ENCODE measurements around the gene PIGU. TPM values are rescaled to one million over a fixed set of nuclear protein-coding genes. Genes with fewer than 3 reads are reported as not detected.
"Not testable (repeated sequence)": the region's sequence is repeated elsewhere in the genome, so short reads cannot be mapped to it uniquely, and the experiment has no call there.

Gene PIGU, protein sequence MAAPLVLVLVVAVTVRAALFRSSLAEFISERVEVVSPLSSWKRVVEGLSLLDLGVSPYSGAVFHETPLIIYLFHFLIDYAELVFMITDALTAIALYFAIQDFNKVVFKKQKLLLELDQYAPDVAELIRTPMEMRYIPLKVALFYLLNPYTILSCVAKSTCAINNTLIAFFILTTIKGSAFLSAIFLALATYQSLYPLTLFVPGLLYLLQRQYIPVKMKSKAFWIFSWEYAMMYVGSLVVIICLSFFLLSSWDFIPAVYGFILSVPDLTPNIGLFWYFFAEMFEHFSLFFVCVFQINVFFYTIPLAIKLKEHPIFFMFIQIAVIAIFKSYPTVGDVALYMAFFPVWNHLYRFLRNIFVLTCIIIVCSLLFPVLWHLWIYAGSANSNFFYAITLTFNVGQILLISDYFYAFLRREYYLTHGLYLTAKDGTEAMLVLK
- total RNA-seq (9.7 TPM), polyA plus RNA-seq (10 to 100 TPM; 33.9 to 44.6 (median 40.1) TPM)

DNA sequence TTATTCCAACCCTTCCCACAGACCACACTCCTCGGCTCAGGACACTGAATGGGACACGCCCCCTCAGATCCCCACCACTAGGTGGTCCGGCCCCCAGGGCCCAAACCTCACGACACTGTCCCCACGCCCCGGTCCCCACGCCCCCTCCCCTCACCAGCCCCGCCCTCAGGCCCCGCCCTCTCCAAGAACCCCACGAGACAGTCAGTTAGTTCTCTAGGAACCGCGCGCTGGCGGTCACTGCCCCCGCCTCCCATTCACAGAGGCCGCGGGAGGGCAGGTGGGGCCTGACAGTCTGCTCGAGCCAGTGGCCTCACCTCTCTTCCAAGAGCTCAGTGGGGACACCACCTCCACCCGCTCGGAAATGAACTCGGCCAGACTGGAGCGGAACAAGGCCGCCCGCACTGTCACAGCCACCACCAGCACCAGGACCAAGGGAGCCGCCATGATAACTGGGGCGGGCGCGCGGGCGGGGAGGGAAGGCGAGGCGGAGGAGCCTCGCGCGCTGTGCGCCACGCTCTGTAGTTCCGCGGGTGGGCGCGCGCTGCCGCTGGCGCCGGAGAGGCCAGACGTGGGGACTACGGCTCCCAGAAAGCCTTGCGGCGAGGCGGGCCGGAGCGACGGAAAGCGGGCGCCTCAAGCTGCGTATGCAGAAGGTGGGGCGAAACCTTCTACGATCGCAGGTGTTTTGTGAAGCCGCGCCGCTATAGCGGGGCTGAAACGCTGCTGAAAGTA lies at the start of gene PIGU:
TSS of gene PIGU (minus strand) at position 451 of the 732 bp plus-strand sequence. CDS start at position 444, 7 bp downstream.
- H3K36me3 Mint-ChIP-seq: peaks cover 7% of the 10 kb centered on the region
- Histone ChIP-seq H3K4me3 (ENCODE audit: low read depth, low read length) (peak within 1 kb of the TSS; percentile 83), H3K36me3 (ENCODE audit: control insufficient read depth, insufficient read depth, low read length) (no peaks in the 10 kb centered on the region), H3K9me3 (ENCODE audit: control insufficient read depth in 2 of 2, low read length in 2 of 2) (no peaks in the 10 kb centered on the region), H3K27me3 (ENCODE audit: control insufficient read depth, insufficient read depth, low read length) (no peaks in the 10 kb centered on the region), H3K27ac (ENCODE audit: insufficient read depth, low read length, poor library complexity, severe bottlenecking) (peak within 1 kb of the TSS; percentile 85), H3K4me1 (ENCODE audit: control insufficient read depth, insufficient read depth, low read length, poor library complexity, severe bottlenecking) (peaks cover 12% of the 10 kb centered on the region)
- DNase-seq (peak; percentile 93 to 99 (median 96)), ATAC-seq (ENCODE audit: low read depth in 2 of 2) (peak; percentile 99)
- H3K27ac Mint-ChIP-seq: peak within 1 kb of the TSS; percentile 95 to 98 (median 98)
- no peaks in the 10 kb centered on the region for H3K9me3 Mint-ChIP-seq
- no peaks in the 10 kb centered on the region for H3K27me3 Mint-ChIP-seq
- peaks cover 6 to 28% (median 17%) of the 10 kb centered on the region in 4 donors for H3K4me1 Mint-ChIP-seq
- H3K4me3 Mint-ChIP-seq: peak within 1 kb of the TSS; percentile 96 to 98 (median 97)

DNA sequence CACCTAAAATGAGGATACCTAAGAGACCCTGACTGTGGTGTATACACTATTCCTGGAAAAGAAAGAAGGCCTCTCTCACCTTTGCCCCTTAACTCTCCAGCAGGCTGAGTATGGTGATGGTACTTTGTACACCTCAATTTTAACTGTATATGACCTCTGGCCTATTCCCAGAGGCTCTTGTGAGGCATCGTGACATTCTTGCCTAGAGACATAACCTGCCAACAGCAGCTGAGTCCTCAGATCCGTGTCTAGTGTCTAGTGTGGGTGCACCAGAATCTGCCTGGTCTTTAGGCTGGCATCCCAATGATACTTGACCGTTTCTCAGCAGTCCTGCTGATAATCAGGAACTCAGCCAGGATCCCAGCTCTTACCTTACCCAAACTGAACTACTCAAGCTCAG lies 47.3 kb upstream of the PIGU start:
- Mint-ChIP-seq H3K4me1 (peaks cover 0 to 14% (median 0%) of the 10 kb centered on the region in 4 donors), H3K27ac (no peak overlapping the region), H3K4me3 (no peak overlapping the region), H3K36me3 (peaks cover 27% of the 10 kb centered on the region), H3K27me3 (peaks cover 4% of the 10 kb centered on the region), H3K9me3 (no peaks in the 10 kb centered on the region)
- DNase-seq: no peak
- Histone ChIP-seq H3K36me3 (ENCODE audit: control insufficient read depth, insufficient read depth, low read length) (peaks cover 57% of the 10 kb centered on the region), H3K4me3 (ENCODE audit: low read depth, low read length) (no peak overlapping the region), H3K9me3 (ENCODE audit: control insufficient read depth in 2 of 2, low read length in 2 of 2) (no peaks in the 10 kb centered on the region), H3K27me3 (ENCODE audit: control insufficient read depth, insufficient read depth, low read length) (no peaks in the 10 kb centered on the region), H3K4me1 (ENCODE audit: control insufficient read depth, insufficient read depth, low read length, poor library complexity, severe bottlenecking) (no peaks in the 10 kb centered on the region), H3K27ac (ENCODE audit: insufficient read depth, low read length, poor library complexity, severe bottlenecking) (no peak overlapping the region)
- ATAC-seq (ENCODE audit: low read depth in 2 of 2): no peak

DNA sequence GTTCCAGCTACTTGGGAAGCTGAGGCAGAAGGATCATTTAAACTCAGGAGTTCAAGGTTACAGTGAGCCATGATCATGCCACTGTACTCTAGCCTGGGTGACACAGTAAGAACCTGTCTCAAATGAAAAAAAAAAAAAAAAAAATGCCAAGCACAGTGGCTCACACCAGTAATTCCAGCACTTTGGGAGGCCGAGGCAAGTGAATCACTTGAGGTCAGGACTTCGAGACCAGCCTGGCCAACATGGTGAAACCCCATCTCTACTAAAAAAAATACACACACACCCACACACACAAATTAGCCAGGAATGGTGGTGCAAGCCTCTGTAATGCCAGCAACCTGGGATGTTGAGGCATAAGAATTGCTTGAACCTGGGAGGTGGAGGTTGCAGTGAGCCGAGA lies 45.7 kb upstream of the PIGU start:
- H3K36me3 ChIP-seq (ENCODE audit: control insufficient read depth, insufficient read depth, low read length): peaks cover 56% of the 10 kb centered on the region
- H3K27me3 Mint-ChIP-seq; H3K4me3 ChIP-seq (ENCODE audit: low read depth, low read length); H3K27me3 ChIP-seq (ENCODE audit: control insufficient read depth, insufficient read depth, low read length); H3K27ac ChIP-seq (ENCODE audit: insufficient read depth, low read length, poor library complexity, severe bottlenecking); ATAC-seq (ENCODE audit: low read depth in 2 of 2); H3K9me3 ChIP-seq (ENCODE audit: control insufficient read depth in 2 of 2, low read length in 2 of 2); H3K27ac Mint-ChIP-seq; H3K4me3 Mint-ChIP-seq; DNase-seq; H3K9me3 Mint-ChIP-seq; H3K4me1 ChIP-seq (ENCODE audit: control insufficient read depth, insufficient read depth, low read length, poor library complexity, severe bottlenecking): not testable (repeated sequence)
- Mint-ChIP-seq H3K4me1 (peaks cover 0 to 19% (median 3%) of the 10 kb centered on the region in 4 donors), H3K36me3 (peaks cover 27% of the 10 kb centered on the region)

DNA sequence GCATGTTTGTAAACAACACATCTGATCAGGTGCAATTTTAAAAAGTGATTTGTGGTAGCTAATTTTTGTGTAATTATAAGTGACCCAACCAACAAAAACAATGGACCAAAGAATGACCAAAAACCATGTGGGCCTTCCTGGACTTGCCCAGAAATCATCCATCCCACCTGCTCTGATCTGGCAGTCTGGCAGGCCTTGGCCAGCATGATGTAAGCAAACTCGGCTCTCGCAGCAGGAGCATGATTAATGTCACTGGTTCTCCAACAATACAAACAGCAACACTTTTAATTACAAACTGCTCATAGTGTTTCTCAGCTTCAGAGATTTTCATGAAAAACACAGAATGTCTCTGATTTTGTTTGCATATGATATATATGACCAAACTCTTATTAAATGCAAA lies 43.4 kb upstream of the PIGU start:
- Histone ChIP-seq H3K4me3 (ENCODE audit: low read depth, low read length) (no peak overlapping the region), H3K4me1 (ENCODE audit: control insufficient read depth, insufficient read depth, low read length, poor library complexity, severe bottlenecking) (no peaks in the 10 kb centered on the region), H3K36me3 (ENCODE audit: control insufficient read depth, insufficient read depth, low read length) (peaks cover 33% of the 10 kb centered on the region), H3K9me3 (ENCODE audit: control insufficient read depth in 2 of 2, low read length in 2 of 2) (no peaks in the 10 kb centered on the region), H3K27me3 (ENCODE audit: control insufficient read depth, insufficient read depth, low read length) (no peaks in the 10 kb centered on the region), H3K27ac (ENCODE audit: insufficient read depth, low read length, poor library complexity, severe bottlenecking) (no peak overlapping the region)
- no peak overlapping the region for H3K27ac Mint-ChIP-seq
- no peak for ATAC-seq (ENCODE audit: low read depth in 2 of 2)
- peaks cover 11% of the 10 kb centered on the region for H3K36me3 Mint-ChIP-seq
- no peak overlapping the region for H3K4me3 Mint-ChIP-seq
- H3K9me3 Mint-ChIP-seq: no peaks in the 10 kb centered on the region
- DNase-seq: no peak
- H3K4me1 Mint-ChIP-seq: peaks cover 0 to 19% (median 3%) of the 10 kb centered on the region in 4 donors
- peaks cover 4% of the 10 kb centered on the region for H3K27me3 Mint-ChIP-seq

DNA sequence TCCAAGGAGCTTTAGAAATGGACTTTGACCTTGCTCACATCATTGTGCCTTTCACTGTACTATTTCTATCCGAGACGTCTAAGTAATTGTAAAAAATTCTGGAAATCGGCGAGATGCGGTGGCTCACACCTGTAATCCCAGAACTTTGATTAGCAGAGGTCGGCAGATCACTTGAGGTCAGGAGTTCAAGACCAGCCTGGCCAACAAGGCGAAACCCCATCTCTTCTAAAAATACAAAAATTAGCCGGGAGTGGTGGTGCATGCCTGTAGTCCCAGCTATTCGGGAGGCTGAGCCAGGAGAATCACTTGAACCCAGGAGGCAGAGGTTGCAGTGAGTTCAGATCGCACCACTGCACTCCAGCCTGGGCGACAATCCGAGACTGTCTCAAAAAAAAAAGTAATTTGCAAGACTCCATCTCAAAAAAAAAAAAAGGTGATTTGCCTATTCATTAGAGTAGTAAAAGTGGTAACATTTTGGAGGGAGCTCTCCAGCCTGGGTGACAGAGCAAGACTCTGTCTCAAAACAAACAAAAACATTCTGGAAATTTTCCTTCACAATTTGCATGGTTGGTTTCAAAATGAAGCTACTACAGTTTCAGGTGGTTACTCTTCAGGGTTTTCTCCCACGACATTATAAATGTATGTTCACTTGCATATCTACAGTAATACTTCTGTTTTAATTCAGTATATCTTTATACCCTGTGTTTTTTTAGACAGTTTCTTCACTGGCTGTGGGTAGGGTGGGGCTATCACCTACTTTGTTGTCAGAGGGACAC lies 42.5 kb upstream of the PIGU start:
- not testable (repeated sequence) for H3K4me1 ChIP-seq (ENCODE audit: control insufficient read depth, insufficient read depth, low read length, poor library complexity, severe bottlenecking); H3K9me3 ChIP-seq (ENCODE audit: control insufficient read depth in 2 of 2, low read length in 2 of 2); H3K27ac Mint-ChIP-seq; H3K4me3 Mint-ChIP-seq; H3K27me3 Mint-ChIP-seq; DNase-seq; ATAC-seq (ENCODE audit: low read depth in 2 of 2); H3K4me3 ChIP-seq (ENCODE audit: low read depth, low read length); H3K9me3 Mint-ChIP-seq; H3K27me3 ChIP-seq (ENCODE audit: control insufficient read depth, insufficient read depth, low read length); H3K27ac ChIP-seq (ENCODE audit: insufficient read depth, low read length, poor library complexity, severe bottlenecking)
- H3K4me1 Mint-ChIP-seq: peaks cover 0 to 19% (median 3%) of the 10 kb centered on the region in 4 donors
- H3K36me3 Mint-ChIP-seq: peaks cover 11% of the 10 kb centered on the region
- peaks cover 26% of the 10 kb centered on the region for H3K36me3 ChIP-seq (ENCODE audit: control insufficient read depth, insufficient read depth, low read length)

DNA sequence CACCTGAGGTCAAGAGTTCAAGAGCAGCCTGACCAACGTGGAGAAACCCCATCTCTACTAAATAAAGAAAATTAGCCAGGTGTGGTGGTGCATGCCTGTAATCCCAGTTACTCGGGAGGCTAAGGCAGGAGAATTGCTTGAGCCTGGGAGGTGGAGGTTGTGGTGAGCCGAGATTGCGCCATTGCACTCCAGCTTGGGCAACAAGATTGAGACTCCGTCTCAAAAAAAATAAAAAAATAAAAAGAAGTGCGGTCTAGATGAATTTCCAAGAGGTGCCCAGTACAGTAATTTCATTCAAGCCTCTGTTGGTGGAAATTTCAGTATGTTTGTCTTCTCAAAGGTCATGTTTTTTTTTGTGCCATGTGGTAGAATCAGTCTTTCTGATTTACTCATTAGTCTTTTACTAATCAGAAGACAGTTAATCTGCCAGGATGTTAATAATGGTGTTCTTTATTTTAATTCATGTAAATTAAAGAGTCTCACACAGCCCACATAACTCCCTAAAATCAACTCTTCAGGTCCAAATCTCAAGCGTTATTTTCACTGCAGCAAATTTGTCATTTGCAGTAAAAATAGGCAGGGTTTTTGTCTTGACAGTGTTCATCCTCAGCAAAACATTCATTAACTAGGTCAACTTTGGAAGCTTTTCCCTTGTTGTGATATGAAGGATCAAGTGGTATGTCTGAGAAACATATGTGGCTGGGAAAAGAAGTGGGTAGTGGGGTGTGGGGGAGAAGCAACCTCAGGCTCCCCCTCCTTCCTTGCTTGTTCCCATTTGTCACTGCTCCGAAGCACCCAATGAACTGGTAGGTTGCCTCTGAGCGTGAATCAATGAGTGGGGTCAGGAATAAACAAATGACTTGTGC lies 40.6 kb upstream of the PIGU start:
- H3K27ac ChIP-seq (ENCODE audit: insufficient read depth, low read length, poor library complexity, severe bottlenecking): no peak overlapping the region
- H3K27me3 Mint-ChIP-seq: no peaks in the 10 kb centered on the region
- H3K9me3 Mint-ChIP-seq: no peaks in the 10 kb centered on the region

DNA sequence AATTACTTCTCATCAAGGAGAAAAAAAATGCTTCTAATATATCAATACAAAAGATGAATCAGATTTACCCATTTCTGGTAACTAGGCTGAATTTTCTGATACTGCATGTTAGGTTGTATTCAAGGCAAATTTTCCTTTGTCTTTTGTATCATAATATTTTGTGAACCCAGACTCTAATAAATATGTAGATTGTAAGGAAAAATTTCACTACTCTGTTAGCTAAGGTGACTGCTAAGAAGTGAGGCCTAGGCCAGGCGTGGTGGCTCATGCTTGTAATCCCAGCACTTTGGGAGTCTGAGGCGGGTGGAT lies 40.0 kb upstream of the PIGU start:
- Mint-ChIP-seq H3K9me3 (no peaks in the 10 kb centered on the region), H3K27ac (peak overlapping the region in 1 of 3 donors; percentile 65), H3K36me3 (peaks cover 12% of the 10 kb centered on the region), H3K4me1 (peaks cover 0 to 19% (median 6%) of the 10 kb centered on the region in 4 donors), H3K4me3 (no peak overlapping the region), H3K27me3 (no peaks in the 10 kb centered on the region)
- Histone ChIP-seq H3K27me3 (ENCODE audit: control insufficient read depth, insufficient read depth, low read length) (no peaks in the 10 kb centered on the region), H3K9me3 (ENCODE audit: control insufficient read depth in 2 of 2, low read length in 2 of 2) (no peaks in the 10 kb centered on the region), H3K4me3 (ENCODE audit: low read depth, low read length) (no peak overlapping the region), H3K27ac (ENCODE audit: insufficient read depth, low read length, poor library complexity, severe bottlenecking) (no peak overlapping the region), H3K36me3 (ENCODE audit: control insufficient read depth, insufficient read depth, low read length) (peaks cover 13% of the 10 kb centered on the region), H3K4me1 (ENCODE audit: control insufficient read depth, insufficient read depth, low read length, poor library complexity, severe bottlenecking) (no peaks in the 10 kb centered on the region)
- no peak for DNase-seq
- no peak for ATAC-seq (ENCODE audit: low read depth in 2 of 2)

More for the DNA sequence above, 40.6 kb upstream of the PIGU start:
- no peaks in the 10 kb centered on the region for H3K9me3 ChIP-seq (ENCODE audit: control insufficient read depth in 2 of 2, low read length in 2 of 2)
- Mint-ChIP-seq H3K4me1 (peaks cover 0 to 19% (median 6%) of the 10 kb centered on the region in 4 donors), H3K4me3 (no peak overlapping the region), H3K27ac (peak overlapping the region in 2 of 3 donors; percentile 65 to 73), H3K36me3 (peaks cover 12% of the 10 kb centered on the region)
- ATAC-seq (ENCODE audit: low read depth in 2 of 2): no peak
- H3K36me3 ChIP-seq (ENCODE audit: control insufficient read depth, insufficient read depth, low read length): peaks cover 13% of the 10 kb centered on the region
- H3K27me3 ChIP-seq (ENCODE audit: control insufficient read depth, insufficient read depth, low read length): no peaks in the 10 kb centered on the region
- no peak for DNase-seq
- H3K4me1 ChIP-seq (ENCODE audit: control insufficient read depth, insufficient read depth, low read length, poor library complexity, severe bottlenecking): no peaks in the 10 kb centered on the region
- H3K4me3 ChIP-seq (ENCODE audit: low read depth, low read length): no peak overlapping the region
